Melanocyte of skin (primary cell): Measurements from ENCODE around the gene PIK3AP1. TPM values are rescaled to one million over a fixed set of nuclear protein-coding genes. Genes with fewer than 3 reads are reported as not detected.

Experiments
- small RNA-seq, 2 donors: library from RNA; depleted of rRNA; stranded (forward); fragments of <200 nt; gene quantifications; one replicate each; pipeline ENCODE3, GENCODE V24; 2012
- total RNA-seq, 2 donors: library from RNA; depleted of rRNA; stranded (reverse); fragments of >200 nt; gene quantifications; 2 replicates each; pipeline ENCODE4 v1.2.3, GENCODE V29; 2012

PIK3AP1 gene
- 1 to 10 TPM in 1 of 2 donors, under 1 TPM in 1; under 0.01 to 4.7 TPM for total RNA-seq

GRCh38 chr10:96720422-96721206 is at the start of gene PIK3AP1:
Gene PIK3AP1 (minus strand): TSS chr10:96720514. CDS start chr10:96720394, 120 bp downstream.

GRCh38 chr10:96586419-96587263 is 133.7 kb downstream of the PIK3AP1 start, which contains the start of gene TM9SF3:
Gene TM9SF3 (minus strand): TSS chr10:96587012. CDS start chr10:96586835, 177 bp downstream.

Small RNA genes within 50 kb of the gene (small RNA-seq; reads per million reads assigned to genes)
- gene RNA5SP324 (0 to 0.04 reads per million in 2 donors), gene RNU6-1274P (0 reads per million in 2 donors)

Other genes starting within 250 kb of the PIK3AP1 start
- under 1 TPM; 0.33 to 0.34 TPM for gene TLL2, start 206.6 kb downstream of the PIK3AP1 start, total RNA-seq
- 10 to 100 TPM; 52.7 to 78.9 TPM for gene TM9SF3, start 133.5 kb downstream of the PIK3AP1 start, total RNA-seq
- 10 to 100 TPM; 16.2 to 17.0 TPM for gene LCOR, start 111.8 kb upstream of the PIK3AP1 start, total RNA-seq